MM.1S (cell line): ENCODE results near the gene RASSF3.

Experiments used
- DNase-seq: peaks from one replicate; pipeline ENCODE4 v3.0.0-alpha.2; 2015
- H2AFZ ChIP-seq: fragments of 300-600 bp; sonication (generic); 2 replicates; pipeline ENCODE4 v1.6.0; 2016; ENCODE audit warnings: antibody characterized with exemption, low read length
- H3F3A ChIP-seq: fragments of 300-600 bp; sonication (generic); 2 replicates; pipeline ENCODE4 v1.6.1; 2016; ENCODE audit warnings: mild to moderate bottlenecking, antibody characterized with exemption, low read length, moderate library complexity, mixed read lengths; ENCODE audit not compliant: insufficient read depth
- H3K27ac ChIP-seq: fragments of 300-600 bp; sonication (generic); 2 replicates; pipeline ENCODE4 v1.5.1; 2016; ENCODE audit warnings: mild to moderate bottlenecking, low read length
- H3K27me3 ChIP-seq: fragments of 300-600 bp; sonication (generic); replicated peaks from 2 replicates; pipeline ENCODE4 v1.6.0; 2016; ENCODE audit warnings: low read length; ENCODE audit not compliant: insufficient read depth
- H3K36me3 ChIP-seq: fragments of 300-600 bp; sonication (generic); replicated peaks from 2 replicates; pipeline ENCODE4 v1.6.1; 2016; ENCODE audit warnings: mild to moderate bottlenecking, low read length, mixed read lengths; ENCODE audit not compliant: insufficient read depth
- H3K4me1 ChIP-seq: fragments of 300-600 bp; sonication (generic); 2 replicates; pipeline ENCODE4 v1.6.1; 2016; ENCODE audit warnings: low read length, mixed read lengths
- H3K4me2 ChIP-seq: fragments of 300-600 bp; sonication (generic); 2 replicates; pipeline ENCODE4 v1.6.0; 2016; ENCODE audit warnings: low read depth, low read length
- H3K4me3 ChIP-seq: fragments of 300-600 bp; sonication (generic); 2 replicates; pipeline ENCODE4 v1.5.1; 2016; ENCODE audit warnings: low read length, mixed read lengths
- H3K79me2 ChIP-seq: fragments of 300-600 bp; sonication (generic); 2 replicates; pipeline ENCODE4 v1.6.1; 2016; ENCODE audit warnings: mixed run types, low read length, mixed read lengths
- H3K9ac ChIP-seq: fragments of 300-600 bp; sonication (generic); 2 replicates; pipeline ENCODE4 v1.6.1; 2016; ENCODE audit warnings: low read length, mixed read lengths
- H3K9me2 ChIP-seq: fragments of 300-600 bp; sonication (generic); replicated peaks from 2 replicates; pipeline ENCODE4 v1.6.1; 2016; ENCODE audit warnings: mild to moderate bottlenecking, low read length, mixed read lengths; ENCODE audit not compliant: insufficient read depth
- H3K9me3 ChIP-seq: fragments of 300-600 bp; sonication (generic); replicated peaks from 2 replicates; pipeline ENCODE4 v1.6.1; 2016; ENCODE audit warnings: mild to moderate bottlenecking, low read length, mixed read lengths; ENCODE audit not compliant: insufficient read depth
- H4K20me1 ChIP-seq: fragments of 300-600 bp; sonication (generic); 2 replicates; pipeline ENCODE4 v1.6.1; 2016; ENCODE audit warnings: mild to moderate bottlenecking, low read length, moderate library complexity, mixed read lengths; ENCODE audit not compliant: insufficient read depth
- CTCF ChIP-seq: fragments of 300-600 bp; sonication (generic); IDR thresholded peaks from 2 replicates; pipeline ENCODE4 v1.5.1; 2016; ENCODE audit warnings: antibody characterized with exemption, low read length, mixed read lengths
- EZH2 ChIP-seq: fragments of 300-600 bp; sonication (generic); optimal IDR thresholded peaks from 2 replicates; pipeline ENCODE3; 2017; ENCODE audit warnings: low read depth, mild to moderate bottlenecking, antibody characterized with exemption, low read length, mixed read lengths
- EZH2phosphoT487 ChIP-seq: fragments of 300-600 bp; sonication (generic); IDR thresholded peaks from 2 replicates; pipeline ENCODE4 v1.6.1; 2018; ENCODE audit warnings: antibody characterized with exemption, low read length

RASSF3 gene

GRCh38 chr12:64610079-64610659 is at the start of gene RASSF3:
Gene RASSF3, plus strand, starts transcription at chr12:64610495. Its CDS starts 138 bp downstream, at chr12:64610633.
- Histone ChIP-seq H3K36me3 (no peaks in the 10 kb centered on the region), H4K20me1 (no peaks in the 10 kb centered on the region; the same call in 1 of the 2 replicates), H3K9ac (peak within 1 kb of the TSS; percentile 78), H3K4me2 (peak within 1 kb of the TSS; percentile 96), H3K4me1 (no peaks in the 10 kb centered on the region), H3F3A (peaks cover 39% of the 10 kb centered on the region), H3K9me2 (no peaks in the 10 kb centered on the region), H3K27me3 (no peaks in the 10 kb centered on the region), H3K79me2 (peaks cover 44% of the 10 kb centered on the region), H3K27ac (peak within 1 kb of the TSS; percentile 75), H3K9me3 (no peaks in the 10 kb centered on the region), H3K4me3 (peak within 1 kb of the TSS; percentile 92), H2AFZ (peak within 1 kb of the TSS; percentile 86)
- peak; percentile 85 for DNase-seq
- no peak for TF ChIP-seq CTCF

- Histone ChIP-seq H3K9ac (no peak overlapping the region), H3K36me3 (no peaks in the 10 kb centered on the region), H3K4me1 (no peaks in the 10 kb centered on the region), H3K79me2 (no peaks in the 10 kb centered on the region), H3K4me3 (no peak overlapping the region), H3K27me3 (no peaks in the 10 kb centered on the region), H3K4me2 (no peak overlapping the region), H3K27ac (no peak overlapping the region), H2AFZ (no peak overlapping the region), H3F3A (no peaks in the 10 kb centered on the region), H4K20me1 (no peaks in the 10 kb centered on the region), H3K9me3 (no peaks in the 10 kb centered on the region), H3K9me2 (no peaks in the 10 kb centered on the region)
- no peak for DNase-seq
- no peak for TF ChIP-seq EZH2
- TF ChIP-seq CTCF: no peak
- TF ChIP-seq EZH2phosphoT487: no peak
Measured at GRCh38 chr12:64561302-64562136, 48.8 kb upstream of the RASSF3 start.

- H3K79me2 ChIP-seq: no peaks in the 10 kb centered on the region
- H3F3A ChIP-seq: no peaks in the 10 kb centered on the region
- no peaks in the 10 kb centered on the region for H3K9me3 ChIP-seq
- no peak overlapping the region for H3K27ac ChIP-seq
- no peaks in the 10 kb centered on the region for H3K9me2 ChIP-seq
- H3K27me3 ChIP-seq: no peaks in the 10 kb centered on the region
- no peak for TF ChIP-seq EZH2phosphoT487
- TF ChIP-seq EZH2: no peak
- no peak for TF ChIP-seq CTCF
- H3K9ac ChIP-seq: no peak overlapping the region
- no peak overlapping the region for H2AFZ ChIP-seq
- H4K20me1 ChIP-seq: no peaks in the 10 kb centered on the region
- DNase-seq: no peak
- no peak overlapping the region for H3K4me3 ChIP-seq
- H3K36me3 ChIP-seq: no peaks in the 10 kb centered on the region
- H3K4me2 ChIP-seq: no peak overlapping the region
- H3K4me1 ChIP-seq: no peaks in the 10 kb centered on the region; the same call in 1 of the 2 replicates
Measured at GRCh38 chr12:64566122-64566521, 44.2 kb upstream of the RASSF3 start.
